Anterior cingulate cortex (tissue), 58 donors: ENCODE measurements around the gene NOL3.

Experiments used
- DNase-seq, 58 donors: peaks; one replicate each; lab custom pipeline; 2025; lab: John Stamatoyannopoulos, UW

Gene NOL3

GRCh38 chr16:67169011-67169451 lies 1.3 kb upstream of the NOL3 start:
- peak in 1 of 58 donors; percentile 26 for DNase-seq

DNA sequence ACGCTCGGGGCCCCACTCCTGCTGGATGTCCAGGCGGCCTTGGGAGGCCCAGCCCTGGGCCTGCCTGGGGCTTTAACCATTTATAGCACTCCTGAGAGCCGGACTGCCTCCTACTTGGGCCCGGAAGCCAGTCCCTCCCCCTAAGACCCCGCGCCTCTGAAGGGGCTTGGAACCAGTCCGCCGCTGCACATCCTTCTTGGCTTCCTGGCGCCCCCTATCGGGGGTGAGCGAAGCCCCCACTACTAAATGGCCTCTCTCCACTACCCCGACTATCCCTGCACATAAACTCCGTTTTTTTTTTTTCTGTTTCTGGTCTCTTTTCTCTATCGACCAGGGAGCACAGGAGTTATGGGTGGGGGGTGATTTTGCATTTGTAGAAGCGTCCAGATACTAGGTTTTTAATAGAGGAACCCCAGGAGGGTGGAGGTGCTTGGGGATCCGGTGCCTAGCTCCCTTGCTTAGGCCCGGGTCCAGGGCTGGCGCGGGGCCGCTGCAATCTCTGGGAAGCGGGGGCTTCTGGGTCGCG lies 633 bp upstream of the NOL3 start:
- peak in 5 of 58 donors; percentile 13 to 46 (median 21) for DNase-seq

DNA sequence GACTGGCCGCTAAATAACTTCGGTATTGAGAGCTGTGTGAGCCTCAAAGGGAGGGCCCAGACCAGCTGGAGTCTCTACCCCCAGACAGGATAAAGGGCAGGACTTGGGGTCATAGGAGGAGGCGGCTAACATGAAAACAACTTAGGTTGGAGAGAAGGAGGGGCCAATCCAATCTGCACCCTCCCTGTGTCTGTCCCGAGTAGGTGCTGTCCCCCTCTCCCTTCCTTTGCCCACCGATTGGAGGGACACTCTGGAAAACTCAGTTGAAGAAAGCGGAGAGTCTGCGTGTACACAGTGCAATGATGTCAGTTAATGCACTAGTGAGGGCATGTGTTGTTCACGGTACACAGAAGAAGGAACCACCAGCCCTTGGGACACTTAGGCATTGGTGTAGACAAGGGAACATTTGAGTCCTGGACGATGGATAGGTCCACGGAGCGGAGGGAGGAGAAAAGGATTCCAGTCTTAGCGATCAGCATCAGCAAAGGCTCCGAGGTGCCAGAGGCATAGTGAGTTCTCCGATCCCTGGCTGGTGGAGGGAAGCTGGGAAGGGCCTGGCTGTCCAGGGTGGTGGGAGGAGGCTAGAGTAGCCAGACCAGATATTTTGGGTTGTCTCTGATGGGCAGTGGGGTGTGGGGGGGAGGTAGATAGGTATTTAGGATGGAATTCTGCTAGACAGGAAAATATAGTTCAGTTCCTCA lies 761 bp downstream of the NOL3 start:
- peak in 1 of 58 donors; percentile 29 for DNase-seq

- DNase-seq, result no peak
Observed at GRCh38 chr16:67173323-67173722, 3.0 kb downstream of the NOL3 start.

DNA sequence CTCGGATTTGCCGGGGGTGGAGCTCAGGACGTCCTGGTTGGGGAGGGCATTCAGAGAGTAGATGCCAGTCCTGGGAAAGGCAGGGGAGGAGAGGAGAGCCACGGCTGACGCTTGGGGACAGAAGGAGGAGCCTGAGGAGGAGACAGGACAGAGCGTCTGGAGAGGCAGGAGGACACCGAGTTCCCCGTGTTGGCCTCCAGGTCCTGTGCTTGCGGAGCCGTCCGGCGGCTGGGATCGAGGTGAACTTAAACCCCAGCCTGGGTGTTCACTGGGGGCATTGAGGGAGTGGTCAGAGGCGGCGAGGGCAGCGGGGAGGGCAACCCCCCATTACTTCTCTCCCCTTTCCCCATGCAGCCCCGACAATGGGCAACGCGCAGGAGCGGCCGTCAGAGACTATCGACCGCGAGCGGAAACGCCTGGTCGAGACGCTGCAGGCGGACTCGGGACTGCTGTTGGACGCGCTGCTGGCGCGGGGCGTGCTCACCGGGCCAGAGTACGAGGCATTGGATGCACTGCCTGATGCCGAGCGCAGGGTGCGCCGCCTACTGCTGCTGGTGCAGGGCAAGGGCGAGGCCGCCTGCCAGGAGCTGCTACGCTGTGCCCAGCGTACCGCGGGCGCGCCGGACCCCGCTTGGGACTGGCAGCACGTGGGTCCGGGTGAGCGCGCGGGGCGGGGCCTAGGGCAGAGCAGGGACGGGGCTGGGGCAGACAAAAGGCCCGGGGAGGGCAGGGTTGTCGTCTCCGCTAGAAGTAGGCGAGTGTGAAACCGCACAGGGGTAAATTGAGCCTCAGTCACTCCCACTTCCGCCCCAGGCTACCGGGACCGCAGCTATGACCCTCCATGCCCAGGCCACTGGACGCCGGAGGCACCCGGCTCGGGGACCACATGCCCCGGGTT lies 3.7 kb downstream of the NOL3 start:
- DNase-seq, result peak in 55 of 58 donors; percentile 28 to 89 (median 75)

- peak in 2 of 58 donors; percentile 35 for DNase-seq
Observed at GRCh38 chr16:67174706-67175231, 4.4 kb downstream of the NOL3 start.

DNA sequence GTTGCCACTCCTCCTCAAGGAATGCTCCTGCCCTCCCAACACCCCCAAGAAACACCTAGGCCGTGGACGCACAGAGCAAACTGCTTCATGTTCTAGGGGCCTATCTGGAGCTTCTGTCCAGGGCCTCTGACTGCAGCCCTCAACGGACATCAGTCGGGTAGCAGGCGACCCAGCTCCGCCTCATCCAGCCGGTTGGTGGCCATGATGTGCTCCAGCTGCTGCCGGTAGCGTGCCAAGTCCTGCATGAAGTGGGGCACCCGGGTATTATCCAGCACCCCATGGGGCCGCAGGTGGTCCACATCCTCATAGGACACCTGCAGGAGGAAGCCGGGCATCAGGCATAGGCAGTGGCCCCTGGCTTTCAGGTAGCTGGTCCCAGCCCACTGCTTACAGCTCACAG lies 6.3 kb downstream of the NOL3 start:
- DNase-seq, result no peak

DNA sequence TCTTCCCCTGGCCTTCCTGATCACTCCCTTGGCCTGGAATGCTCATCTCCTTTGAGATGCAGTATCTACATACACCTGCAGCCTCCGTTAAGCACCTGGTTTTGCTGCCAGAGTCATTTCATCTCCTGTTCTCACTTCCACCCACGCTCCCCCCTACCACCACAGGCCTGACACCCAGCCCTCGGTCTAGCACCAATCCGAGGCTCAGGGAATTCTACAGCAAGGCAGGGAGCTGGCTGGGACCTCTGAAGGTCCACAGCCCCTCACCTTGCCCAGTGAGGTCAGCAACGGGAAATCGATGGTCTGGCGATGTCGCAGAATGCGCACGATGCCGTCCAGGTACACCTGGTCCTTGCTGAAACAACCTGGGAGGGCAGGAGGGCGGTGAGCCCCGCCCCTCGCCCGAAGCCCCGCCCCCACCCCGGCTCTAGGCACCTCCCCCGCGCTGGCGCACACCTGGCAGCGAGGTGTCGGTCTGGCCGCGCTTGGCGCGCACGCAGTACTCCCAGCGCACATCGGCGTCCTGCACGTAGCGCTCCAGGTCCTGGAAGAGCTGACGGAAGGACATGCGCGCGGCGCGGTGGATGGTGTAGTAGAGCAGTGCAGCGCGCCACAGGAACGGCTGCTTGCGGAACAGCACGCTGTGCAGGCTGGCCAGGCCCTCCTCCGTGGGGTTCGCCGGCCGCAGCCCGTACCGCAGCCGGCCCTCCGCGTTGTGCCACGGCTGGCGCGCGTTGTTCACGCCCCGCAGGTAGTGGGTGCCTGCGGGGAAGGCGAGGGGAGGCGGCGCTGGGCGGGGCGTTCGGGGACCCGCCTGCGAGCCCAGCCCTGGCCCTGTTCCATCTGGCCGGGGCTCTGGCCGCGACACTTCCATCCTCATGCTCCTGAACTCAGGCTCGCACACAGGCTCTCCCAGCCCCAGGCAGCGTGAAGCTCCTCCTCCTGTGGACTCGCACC lies 7.7 kb downstream of the NOL3 start:
- DNase-seq, result peak in 27 of 58 donors; percentile 16 to 61 (median 41)

DNA sequence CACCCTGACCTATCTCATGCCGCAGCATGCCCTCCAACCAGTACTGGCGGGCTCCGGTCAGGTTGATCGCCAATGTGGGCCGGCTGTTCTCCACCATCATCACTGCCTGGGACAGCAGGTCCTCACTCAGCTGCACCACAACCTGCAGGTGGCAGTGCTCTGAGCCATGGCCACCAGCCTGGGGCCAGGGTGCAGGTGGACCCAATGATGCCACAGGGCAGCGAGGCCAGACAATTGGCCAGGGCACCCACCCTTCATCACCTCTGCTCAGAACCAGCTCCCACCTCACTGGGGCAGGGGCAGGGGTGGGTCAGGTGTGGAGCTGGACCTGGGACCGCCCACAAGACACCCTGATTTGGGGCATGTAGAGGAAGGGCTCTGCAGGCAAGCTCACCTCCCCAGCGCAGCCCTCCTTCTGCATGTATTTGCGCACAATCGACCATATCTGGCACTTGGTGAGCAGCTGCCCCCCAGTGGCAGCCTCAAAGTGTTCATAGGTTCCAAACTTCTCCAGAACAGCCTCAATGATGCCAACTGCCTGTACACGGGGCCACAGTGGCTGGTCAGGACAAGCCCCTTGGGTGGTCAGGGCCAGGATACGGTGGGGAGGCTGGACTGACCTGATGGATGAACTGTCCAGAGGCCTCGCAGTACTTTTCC lies 9.2 kb downstream of the NOL3 start:
- no peak for DNase-seq

DNA sequence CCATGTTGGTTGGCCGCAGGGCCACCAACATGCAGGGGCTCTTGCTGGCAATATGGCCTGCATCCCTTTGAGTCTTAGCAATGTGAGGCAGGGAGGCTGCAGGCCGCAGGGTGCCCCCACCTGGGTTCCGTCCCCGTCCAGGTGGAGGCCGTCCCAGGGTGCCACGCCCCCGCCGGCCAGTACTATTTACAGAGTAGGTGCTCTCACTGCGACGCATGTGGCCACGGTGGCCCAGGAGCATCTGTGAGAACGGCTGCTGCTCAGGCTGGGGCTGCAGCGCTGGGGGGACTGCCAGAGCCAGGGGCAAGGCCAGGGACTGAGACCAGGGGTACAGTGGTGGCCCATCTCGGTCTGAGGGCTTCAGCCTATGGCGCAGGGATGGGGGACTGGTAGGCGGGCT lies 9.8 kb downstream of the NOL3 start:
- DNase-seq, result no peak

DNA sequence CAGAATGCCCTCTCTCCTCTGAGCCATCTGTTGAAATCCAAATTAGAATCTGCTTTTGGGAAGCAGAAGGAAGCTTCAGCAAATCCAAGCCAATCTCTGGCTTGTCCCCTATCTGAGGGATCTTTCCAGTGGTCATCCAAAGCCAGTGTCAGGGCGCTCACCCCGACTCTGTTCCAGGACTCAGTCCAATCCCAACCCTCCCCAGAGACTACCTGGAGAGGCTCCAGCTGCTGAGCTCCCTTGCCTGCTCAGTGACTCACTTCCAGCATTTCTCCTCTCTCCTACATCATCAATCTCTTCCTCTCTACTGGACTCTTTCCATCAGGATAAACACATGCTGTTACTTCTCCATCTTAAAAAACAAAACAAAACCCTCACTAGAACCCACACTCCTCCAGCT lies 11.0 kb downstream of the NOL3 start:
- DNase-seq, result peak in 10 of 58 donors; percentile 4 to 52 (median 33)

DNA sequence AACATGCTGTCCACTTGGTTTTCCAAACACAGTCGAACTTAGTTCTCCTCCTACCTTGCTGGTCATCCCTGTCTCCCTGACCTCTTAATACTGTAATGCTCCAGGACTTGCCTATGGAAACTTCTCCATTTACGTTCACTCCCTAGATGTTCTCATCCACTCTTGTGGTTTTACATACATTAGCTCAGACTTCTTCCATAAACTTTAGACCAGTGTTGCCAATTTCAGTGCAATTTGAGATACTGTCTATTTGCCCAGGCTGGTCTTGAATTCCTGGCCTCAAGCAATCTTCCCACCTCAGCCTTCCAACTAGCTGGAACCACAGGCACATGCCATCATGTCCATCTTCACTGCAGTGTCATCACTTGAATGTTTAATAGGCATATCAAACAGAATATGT lies 11.9 kb downstream of the NOL3 start:
- no peak for DNase-seq

DNA sequence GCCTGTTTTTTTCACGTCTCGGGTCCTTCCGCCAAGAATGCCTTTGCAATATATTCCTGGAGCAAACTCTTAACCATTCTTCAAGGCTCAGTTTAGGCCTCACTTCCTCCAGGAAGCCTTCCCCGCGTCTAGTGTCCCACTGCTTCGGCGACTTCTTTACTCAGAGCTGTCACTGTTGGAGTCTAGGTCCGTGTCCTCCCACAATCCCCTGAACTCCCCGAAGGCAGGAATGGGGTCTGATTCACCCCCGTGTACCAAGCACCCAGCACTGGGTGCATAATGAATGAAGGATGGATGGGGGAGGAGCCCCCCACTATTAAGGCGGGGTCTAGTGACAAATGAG lies 12.9 kb downstream of the NOL3 start:
- no peak for DNase-seq

DNA sequence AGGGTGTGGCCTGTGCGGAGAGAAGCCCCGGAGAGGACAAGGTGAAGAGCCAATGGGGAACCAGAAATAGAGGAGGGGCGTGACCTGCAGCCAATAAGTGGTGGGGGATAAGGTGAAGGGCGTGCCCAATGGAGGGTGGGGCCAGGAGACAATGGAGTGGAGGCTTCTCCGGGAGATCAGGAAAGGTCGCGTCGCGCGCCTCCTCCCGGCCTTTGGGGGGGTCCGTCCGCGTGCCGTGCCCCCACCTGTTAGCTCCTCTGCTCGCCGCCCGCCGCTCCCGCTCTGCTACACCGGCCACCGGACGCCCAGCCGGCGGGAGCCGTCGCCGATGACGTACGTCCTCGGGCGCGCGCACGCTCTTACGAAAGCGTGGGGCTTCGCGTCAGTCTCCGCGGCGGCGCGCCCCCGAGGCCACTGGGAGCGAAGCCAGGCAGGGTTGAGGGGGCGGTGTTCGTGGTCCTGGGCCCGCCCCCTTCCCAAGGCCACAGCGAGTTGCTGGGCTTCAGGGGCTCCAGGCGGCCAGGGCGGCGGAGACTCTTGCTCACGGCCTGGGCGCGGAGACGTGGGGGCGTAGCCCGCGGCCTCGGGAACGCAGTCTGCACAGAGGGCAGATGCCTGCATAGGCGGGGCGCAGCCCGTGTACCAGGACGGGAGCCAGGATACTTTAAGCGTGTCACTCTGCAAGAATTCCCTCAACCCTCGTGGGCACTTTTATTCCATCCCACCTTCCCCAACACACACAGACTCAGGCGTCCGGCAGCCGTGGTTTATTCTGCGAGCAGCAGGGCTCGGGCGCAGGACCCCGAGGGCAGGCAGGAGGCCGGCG lies 13.5 kb downstream of the NOL3 start, which contains the start of gene MATCAP1:
Gene MATCAP1 (minus strand): TSS at position 337 of the 826 bp plus-strand sequence. CDS start 3,353 bp downstream, outside the sequence.
- DNase-seq, result peak; percentile 81 to 96 (median 93)

DNA sequence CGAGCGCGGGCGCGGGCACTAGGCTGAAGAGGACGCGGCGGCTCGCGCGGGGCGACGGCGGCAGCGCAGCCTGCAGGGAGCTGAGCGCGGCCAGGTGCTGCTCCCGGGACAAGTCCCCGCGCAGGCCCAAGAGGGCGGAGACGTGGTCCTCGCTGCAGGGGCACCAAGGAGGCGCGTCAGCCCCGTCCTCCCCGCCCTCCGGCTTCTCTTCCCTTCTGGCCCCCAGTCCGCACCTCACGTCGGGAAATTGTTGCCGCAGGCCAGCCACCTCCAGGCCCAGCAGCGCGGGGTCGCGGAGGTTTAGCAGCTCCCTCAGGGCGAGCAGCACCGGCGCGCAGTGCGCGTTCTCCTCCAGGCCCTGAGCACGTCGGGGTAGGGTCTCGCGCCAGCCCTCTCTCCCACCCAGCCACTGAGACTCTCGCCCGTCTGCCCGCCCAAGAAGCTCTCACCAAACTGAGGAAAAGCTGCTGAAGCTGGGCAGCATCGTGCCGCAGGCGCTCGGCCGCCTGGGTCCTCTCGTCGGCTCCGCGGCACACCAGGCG lies 14.2 kb downstream of the NOL3 start:
- peak in 1 of 58 donors; percentile 57 for DNase-seq

GRCh38 chr16:67184995-67185650 lies 14.8 kb downstream of the NOL3 start:
- DNase-seq, result peak in 53 of 58 donors; percentile 24 to 85 (median 67)

GRCh38 chr16:67185651-67186134 lies 15.4 kb downstream of the NOL3 start:
- no peak for DNase-seq
